ENCODE data around the gene CDC37. TPM values are rescaled to one million over a fixed set of nuclear protein-coding genes. Genes with fewer than 3 reads are reported as not detected.

Gene CDC37
- total RNA-seq: 100 to 1,000 TPM in 4 of 5 donors, 10 to 100 TPM in 1; 84.3 to 390 (median 174) TPM
- 100 to 1,000 TPM; 145 to 179 (median 164) TPM for polyA plus RNA-seq
- long read RNA-seq, donor 1, transcript CDC37-201 (8 exons, 1,608 nt): major isoform, 5 of 7 reads
- long read RNA-seq, donor 1, partial matches to known transcripts: 0 of 7 reads
- long read RNA-seq, donor 1, other reads (novel, unspliced or antisense): 0 of 7 reads
- long read RNA-seq, donor 2, transcript CDC37-209 (7 exons, 1,377 nt): minor isoform, 9 of 29 reads
- long read RNA-seq, donor 2, transcript CDC37-201 (8 exons, 1,608 nt): major isoform, 20 of 29 reads
- long read RNA-seq, donor 2, partial matches to known transcripts: 0 of 29 reads
- long read RNA-seq, donor 2, other reads (novel, unspliced or antisense): 0 of 29 reads
- long read RNA-seq, donor 3, transcript CDC37-209 (7 exons, 1,377 nt): major isoform, 11 of 44 reads
- long read RNA-seq, donor 3, transcript CDC37-201 (8 exons, 1,608 nt): minor isoform, 10 of 44 reads
- long read RNA-seq, donor 3, partial matches to known transcripts: 23 of 44 reads
- long read RNA-seq, donor 3, other reads (novel, unspliced or antisense): 0 of 44 reads
- long read RNA-seq, donor 4, partial matches to known transcripts: 0 of 3 reads
- long read RNA-seq, donor 4, other reads (novel, unspliced or antisense): 0 of 3 reads
- long read RNA-seq, donor 5, transcript CDC37-201 (8 exons, 1,608 nt): major isoform, 11 of 23 reads
- long read RNA-seq, donor 5, transcript CDC37-209 (7 exons, 1,377 nt): minor isoform, 7 of 23 reads
- long read RNA-seq, donor 5, partial matches to known transcripts: 5 of 23 reads
- long read RNA-seq, donor 5, other reads (novel, unspliced or antisense): 0 of 23 reads
- long read RNA-seq, donor 6, transcript CDC37-209 (7 exons, 1,377 nt): minor isoform, 17 of 86 reads
- long read RNA-seq, donor 6, transcript CDC37-201 (8 exons, 1,608 nt): major isoform, 46 of 86 reads
- long read RNA-seq, donor 6, partial matches to known transcripts: 22 of 86 reads
- long read RNA-seq, donor 6, other reads (novel, unspliced or antisense): 0 of 86 reads
- long read RNA-seq, donor 7, transcript CDC37-201 (8 exons, 1,608 nt): major isoform, 16 of 45 reads
- long read RNA-seq, donor 7, partial matches to known transcripts: 25 of 45 reads
- long read RNA-seq, donor 7, other reads (novel, unspliced or antisense): 0 of 45 reads
- long read RNA-seq, donor 8, transcript CDC37-209 (7 exons, 1,377 nt): major isoform, 12 of 56 reads
- long read RNA-seq, donor 8, transcript CDC37-201 (8 exons, 1,608 nt): major isoform, 12 of 56 reads
- long read RNA-seq, donor 8, partial matches to known transcripts: 32 of 56 reads
- long read RNA-seq, donor 8, other reads (novel, unspliced or antisense): 0 of 56 reads
- long read RNA-seq, donor 9, transcript CDC37-201 (8 exons, 1,608 nt): major isoform, 6 of 24 reads
- long read RNA-seq, donor 9, partial matches to known transcripts: 15 of 24 reads
- long read RNA-seq, donor 9, other reads (novel, unspliced or antisense): 0 of 24 reads
- long read RNA-seq, donor 10, transcript CDC37-201 (8 exons, 1,608 nt): major isoform, 9 of 16 reads
- long read RNA-seq, donor 10, transcript CDC37-209 (7 exons, 1,377 nt): minor isoform, 7 of 16 reads
- long read RNA-seq, donor 10, partial matches to known transcripts: 0 of 16 reads
- long read RNA-seq, donor 10, other reads (novel, unspliced or antisense): 0 of 16 reads

DNA sequence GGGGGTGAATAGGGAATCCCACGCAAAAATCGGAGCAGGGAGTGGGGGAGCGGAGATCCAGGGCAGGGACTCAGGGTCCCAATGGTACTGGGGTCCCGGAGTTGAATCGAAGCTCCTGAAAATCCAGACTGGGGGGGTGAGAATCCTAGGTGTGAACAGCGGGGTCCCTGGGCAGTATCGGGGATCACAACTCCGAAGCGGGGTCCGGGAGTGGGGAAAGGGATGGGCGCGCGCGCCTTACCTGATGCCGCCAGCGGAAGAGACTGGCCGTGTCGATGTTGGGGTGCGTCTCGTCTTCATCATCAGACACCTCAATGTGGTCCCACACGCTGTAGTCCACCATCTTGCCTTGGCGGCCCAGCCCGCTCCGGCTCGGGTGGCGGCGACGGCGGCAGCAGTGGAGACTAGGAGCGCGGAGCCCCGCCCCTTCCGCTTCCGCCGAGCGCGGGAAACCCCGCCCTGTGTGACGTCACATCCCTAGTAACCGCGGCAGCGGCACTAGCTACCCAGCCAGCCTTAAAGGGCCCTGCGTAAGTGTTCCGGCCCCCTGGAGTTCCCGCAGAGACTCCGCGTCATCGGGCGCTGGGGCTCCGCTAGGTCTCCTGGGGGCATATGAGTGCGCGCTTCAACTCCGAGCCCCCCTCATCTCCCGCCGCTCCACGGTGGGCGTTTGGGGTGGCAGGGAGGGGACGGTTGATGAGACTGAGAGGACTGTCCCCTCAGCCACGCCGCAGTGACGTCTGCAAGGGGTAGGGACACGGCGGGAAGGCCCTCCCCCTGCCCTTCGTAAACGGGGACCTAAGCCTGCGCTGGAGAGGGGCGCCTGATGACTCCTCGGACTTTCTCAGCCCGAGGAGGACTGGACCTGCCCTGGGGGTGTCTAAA is at the start of gene CDC37:
TSS of gene CDC37 (minus strand) at position 406 of the 885 bp plus-strand sequence. CDS start at position 343, 63 bp downstream.
- Histone ChIP-seq H3K4me3 (peak within 1 kb of the TSS; percentile 83 to 97 (median 88)), H3K27ac (peak within 1 kb of the TSS; percentile 77 to 89 (median 87)), H3K36me3 (peaks cover 0 to 12% (median 4%) of the 10 kb centered on the region in 4 donors), H3K9me3 (no peaks in the 10 kb centered on the region), H3K4me1 (peaks cover 35 to 83% (median 54%) of the 10 kb centered on the region in 4 donors), H3K27me3 (peaks cover 0 to 40% (median 30%) of the 10 kb centered on the region in 3 donors)
- intact Hi-C loops (cut with DNase I; ENCODE audit: low total_unique reads): no loop called here
- DNase-seq: peak; percentile 99
- TF ChIP-seq, protein P1, sequence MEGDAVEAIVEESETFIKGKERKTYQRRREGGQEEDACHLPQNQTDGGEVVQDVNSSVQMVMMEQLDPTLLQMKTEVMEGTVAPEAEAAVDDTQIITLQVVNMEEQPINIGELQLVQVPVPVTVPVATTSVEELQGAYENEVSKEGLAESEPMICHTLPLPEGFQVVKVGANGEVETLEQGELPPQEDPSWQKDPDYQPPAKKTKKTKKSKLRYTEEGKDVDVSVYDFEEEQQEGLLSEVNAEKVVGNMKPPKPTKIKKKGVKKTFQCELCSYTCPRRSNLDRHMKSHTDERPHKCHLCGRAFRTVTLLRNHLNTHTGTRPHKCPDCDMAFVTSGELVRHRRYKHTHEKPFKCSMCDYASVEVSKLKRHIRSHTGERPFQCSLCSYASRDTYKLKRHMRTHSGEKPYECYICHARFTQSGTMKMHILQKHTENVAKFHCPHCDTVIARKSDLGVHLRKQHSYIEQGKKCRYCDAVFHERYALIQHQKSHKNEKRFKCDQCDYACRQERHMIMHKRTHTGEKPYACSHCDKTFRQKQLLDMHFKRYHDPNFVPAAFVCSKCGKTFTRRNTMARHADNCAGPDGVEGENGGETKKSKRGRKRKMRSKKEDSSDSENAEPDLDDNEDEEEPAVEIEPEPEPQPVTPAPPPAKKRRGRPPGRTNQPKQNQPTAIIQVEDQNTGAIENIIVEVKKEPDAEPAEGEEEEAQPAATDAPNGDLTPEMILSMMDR (IDR thresholded peaks at IDR 0.05): no peak
- TF ChIP-seq EP300 (IDR thresholded peaks at IDR 0.05) (peak; percentile 7), POLR2A (IDR thresholded peaks at IDR 0.05) (peak in 1 of 4 donors; percentile 24), POLR2AphosphoS5 (IDR thresholded peaks at IDR 0.05) (peak; percentile 75 to 96 (median 95))
- WGBS, 5 donors: 0 to 1% (median 0%) methylated on average over 34 to 69 of the region's 69 CpGs

DNA sequence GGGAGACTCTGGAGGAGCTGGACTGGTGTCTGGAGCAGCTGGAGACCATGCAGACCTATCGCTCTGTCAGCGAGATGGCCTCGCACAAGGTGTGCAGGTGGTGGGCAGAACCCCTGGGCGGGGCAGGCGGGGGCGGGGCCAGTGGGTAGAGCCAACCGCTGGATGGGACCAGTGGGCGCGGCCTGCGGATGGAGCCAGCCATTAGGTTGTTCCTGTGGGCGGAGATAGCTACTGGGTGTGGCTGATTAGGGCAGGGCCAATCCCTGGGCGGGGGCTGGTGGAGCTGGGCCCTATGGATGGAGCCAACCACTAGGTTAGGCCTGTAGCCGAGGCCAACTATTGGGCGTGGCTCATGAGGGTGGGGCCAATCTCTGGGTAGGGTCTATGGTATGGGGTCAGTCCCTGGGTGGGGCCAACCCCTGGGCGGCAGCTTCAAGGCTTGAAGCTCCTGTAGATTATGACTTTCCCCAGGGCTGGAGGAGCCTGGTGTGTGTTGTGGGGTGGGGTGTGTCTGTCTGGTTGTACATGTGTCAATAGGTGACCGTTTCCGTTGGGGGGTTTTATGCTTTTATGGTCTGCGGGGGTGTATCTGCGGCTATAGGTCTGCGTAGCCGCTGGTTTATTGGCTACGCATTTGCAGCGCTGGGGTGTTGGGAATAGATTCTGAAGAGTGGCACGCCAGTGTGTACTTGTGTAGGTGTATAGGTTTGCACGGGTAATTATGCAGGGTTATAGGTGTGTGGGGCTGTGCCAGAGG is 47.7 kb upstream of the CDC37 start:
- Histone ChIP-seq H3K4me3 (no peak overlapping the region), H3K9me3 (no peaks in the 10 kb centered on the region), H3K27me3 (no peaks in the 10 kb centered on the region), H3K36me3 (peaks cover 36 to 73% (median 67%) of the 10 kb centered on the region in 4 donors), H3K27ac (no peak overlapping the region), H3K4me1 (no peaks in the 10 kb centered on the region)
- TF ChIP-seq, protein P1 (IDR thresholded peaks at IDR 0.05): no peak
- TF ChIP-seq POLR2AphosphoS5 (IDR thresholded peaks at IDR 0.05): no peak
- no peak for TF ChIP-seq EP300 (IDR thresholded peaks at IDR 0.05)
- TF ChIP-seq POLR2A (IDR thresholded peaks at IDR 0.05): no peak
- peak in 1 of 2 donors; percentile 35 for DNase-seq
- intact Hi-C loops (cut with DNase I; ENCODE audit: low total_unique reads): no loop called here
- WGBS, 5 donors: 75 to 89% (median 83%) methylated on average over 22 to 25 of the region's 25 CpGs

All from stomach (tissue), 19 donors.